GM19395 (cell line): ENCODE data around the gene C1QTNF4.
A peak's percentile ranks its signal among the peaks of the same experiment; 100 is the strongest.
"Not testable (repeated sequence)": the region's sequence is repeated elsewhere in the genome, so short reads cannot be mapped to it uniquely, and the experiment has no call there.

Experiments used
- ATAC-seq: cut with Tn5 transposase; IDR thresholded peaks from one replicate; pipeline ENCODE4 v1.9.1; 2021; ENCODE audit warnings: mild to moderate bottlenecking, moderate library complexity; ENCODE audit not compliant: unreplicated experiment

The C1QTNF4 gene

DNA sequence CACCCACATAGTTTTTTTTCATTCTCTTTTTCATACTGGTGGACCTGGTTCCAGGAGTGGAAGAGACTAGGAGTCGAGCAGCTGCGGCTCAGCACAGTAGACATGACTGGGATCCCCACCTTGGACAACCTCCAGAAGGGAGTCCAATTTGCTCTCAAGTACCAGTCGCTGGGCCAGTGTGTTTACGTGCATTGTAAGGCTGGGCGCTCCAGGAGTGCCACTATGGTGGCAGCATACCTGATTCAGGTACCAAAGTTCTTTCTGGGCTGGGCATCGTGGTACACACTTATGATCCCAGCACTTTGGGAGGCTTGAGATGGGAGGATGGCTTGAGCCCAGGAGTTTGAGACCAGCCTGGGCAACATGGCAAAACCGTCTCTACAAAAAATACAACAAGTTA, 24.6 kb downstream of the C1QTNF4 start:
- ATAC-seq: no peak

DNA sequence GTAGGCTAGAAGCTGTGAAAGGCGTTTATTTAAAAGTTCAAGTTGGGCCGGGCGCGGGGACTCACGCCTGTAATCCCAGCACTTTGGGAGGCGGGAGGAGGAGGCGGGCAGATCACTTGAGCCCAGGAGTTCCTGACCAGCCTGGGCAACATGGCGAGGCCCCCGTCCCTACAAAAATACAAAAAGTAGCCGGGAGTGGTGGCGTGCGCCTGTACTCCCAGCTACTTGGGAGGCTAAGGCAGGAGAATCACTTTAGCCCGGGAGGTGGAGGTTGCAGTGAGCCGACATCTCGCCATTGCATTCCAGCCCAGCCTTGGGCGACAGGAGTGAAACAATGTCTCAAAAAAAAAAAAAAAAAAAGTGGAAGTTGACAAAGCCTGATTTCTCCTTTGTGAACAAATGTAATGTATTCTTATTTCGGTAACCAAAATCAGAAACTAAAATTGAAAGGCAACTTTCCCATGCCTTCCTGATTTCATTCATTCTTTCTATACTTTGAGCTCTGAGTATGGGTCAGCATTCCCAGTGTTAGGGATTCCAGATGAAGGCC, 28.0 kb downstream of the C1QTNF4 start:
- peak; percentile 2 for ATAC-seq

GRCh38 chr11:47565340-47566148, 28.7 kb downstream of the C1QTNF4 start, which contains the start of gene PTPMT1:
Gene PTPMT1, plus strand, starts transcription at chr11:47565599. Its CDS starts 24 bp downstream, at chr11:47565623.
- peak; percentile 77 for ATAC-seq

DNA sequence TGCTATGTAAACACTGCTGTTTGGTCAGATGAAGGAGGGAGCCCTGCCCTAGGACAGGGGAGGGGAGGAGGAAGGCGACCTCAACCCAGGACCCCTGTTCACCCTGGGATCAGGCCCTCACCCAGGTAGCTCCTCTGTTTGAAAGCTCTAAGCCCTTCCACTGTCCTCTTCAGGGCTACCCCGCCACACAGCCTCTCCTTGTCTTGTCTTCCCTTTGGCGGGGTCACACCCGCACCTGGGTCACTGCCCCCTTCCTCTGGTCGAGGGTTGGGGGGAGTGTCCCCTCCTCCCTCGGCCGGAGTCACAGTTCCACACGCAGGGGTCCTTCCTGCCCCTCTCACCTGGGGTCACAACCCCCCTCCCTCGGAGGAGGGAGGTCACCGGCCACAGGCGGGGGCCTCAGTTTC, 29.3 kb downstream of the C1QTNF4 start:
- ATAC-seq: peak; percentile 19

DNA sequence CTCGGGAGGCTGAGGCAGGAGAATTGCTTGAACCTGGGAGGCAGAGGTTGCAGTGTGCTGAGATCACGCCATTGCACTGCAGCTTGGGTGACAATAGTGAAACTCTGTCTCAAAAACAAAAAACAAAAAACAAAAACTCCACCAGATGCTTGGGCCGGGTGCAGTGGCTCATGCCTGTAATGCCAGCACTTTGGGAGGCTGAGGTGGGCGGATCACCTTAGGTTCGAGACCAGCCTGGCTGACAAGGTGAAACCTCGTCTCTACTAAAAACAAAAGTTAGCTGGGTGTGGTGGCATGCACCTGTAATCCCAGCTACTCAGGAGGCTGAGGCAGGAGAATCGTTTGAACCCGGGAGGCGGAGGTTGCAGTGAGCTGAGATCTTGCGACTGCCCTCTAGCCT, 29.8 kb downstream of the C1QTNF4 start:
- ATAC-seq: not testable (repeated sequence)

GRCh38 chr11:47562393-47562792, 31.8 kb downstream of the C1QTNF4 start:
- not testable (repeated sequence) for ATAC-seq

GRCh38 chr11:47560426-47560825, 33.8 kb downstream of the C1QTNF4 start:
- ATAC-seq: no peak

- no peak for ATAC-seq
Observed at GRCh38 chr11:47558695-47559094, 35.5 kb downstream of the C1QTNF4 start.

DNA sequence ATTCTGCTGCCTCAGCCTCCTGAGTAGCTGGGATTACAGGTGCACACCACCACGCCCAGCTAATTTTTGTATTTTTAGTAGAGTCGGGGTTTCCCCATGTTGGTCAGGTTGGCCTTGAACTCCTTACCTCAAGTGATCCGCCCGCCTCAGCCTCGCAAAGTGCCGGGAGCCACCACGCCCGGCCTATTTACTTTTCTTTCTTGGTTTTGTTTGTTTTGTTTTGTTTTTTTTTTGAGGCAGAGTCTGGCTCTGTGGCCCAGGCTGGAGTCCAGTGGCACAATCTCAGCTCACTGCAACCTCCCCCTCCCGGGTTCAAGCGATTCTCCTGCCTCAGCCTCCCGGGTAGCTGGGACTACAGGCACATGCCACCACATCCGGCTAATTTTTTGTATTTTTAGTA, 37.2 kb downstream of the C1QTNF4 start:
- ATAC-seq: not testable (repeated sequence)

- ATAC-seq: peak; percentile 29
Observed at GRCh38 chr11:47553406-47553743, 40.8 kb downstream of the C1QTNF4 start.

GRCh38 chr11:47552566-47553405, 41.4 kb downstream of the C1QTNF4 start, which contains the start of gene CELF1:
Gene CELF1, minus strand, starts transcription at chr11:47553132. Its CDS starts 53,609 bp downstream, at chr11:47499523.
- peak; percentile 88 for ATAC-seq

DNA sequence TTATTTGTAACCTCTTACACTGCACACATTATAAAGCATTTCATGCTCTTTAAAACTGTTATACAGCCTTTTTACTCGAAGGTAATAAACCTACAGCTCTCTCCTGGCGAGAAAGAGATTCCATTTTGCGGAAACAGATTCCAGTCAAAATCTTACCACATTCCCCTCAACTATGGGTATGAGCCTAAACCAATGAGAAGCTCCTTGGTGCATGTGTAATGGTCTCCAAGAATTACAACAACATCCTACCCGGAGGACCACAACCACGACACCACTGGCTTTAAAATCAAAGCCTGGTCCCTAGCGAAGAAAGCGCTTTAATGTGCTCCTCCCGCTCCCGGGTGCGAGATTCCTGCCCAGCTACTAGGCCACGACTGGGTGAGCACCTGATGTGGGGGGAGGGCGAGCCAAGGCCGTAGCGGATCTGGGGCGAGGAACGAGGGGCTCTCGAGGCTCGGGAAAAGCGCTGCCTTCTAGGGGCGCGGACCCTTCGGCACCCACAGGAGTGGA, 42.1 kb downstream of the C1QTNF4 start:
- peak; percentile 6 for ATAC-seq

- no peak for ATAC-seq
Observed at GRCh38 chr11:47551086-47551485, 43.1 kb downstream of the C1QTNF4 start.

DNA sequence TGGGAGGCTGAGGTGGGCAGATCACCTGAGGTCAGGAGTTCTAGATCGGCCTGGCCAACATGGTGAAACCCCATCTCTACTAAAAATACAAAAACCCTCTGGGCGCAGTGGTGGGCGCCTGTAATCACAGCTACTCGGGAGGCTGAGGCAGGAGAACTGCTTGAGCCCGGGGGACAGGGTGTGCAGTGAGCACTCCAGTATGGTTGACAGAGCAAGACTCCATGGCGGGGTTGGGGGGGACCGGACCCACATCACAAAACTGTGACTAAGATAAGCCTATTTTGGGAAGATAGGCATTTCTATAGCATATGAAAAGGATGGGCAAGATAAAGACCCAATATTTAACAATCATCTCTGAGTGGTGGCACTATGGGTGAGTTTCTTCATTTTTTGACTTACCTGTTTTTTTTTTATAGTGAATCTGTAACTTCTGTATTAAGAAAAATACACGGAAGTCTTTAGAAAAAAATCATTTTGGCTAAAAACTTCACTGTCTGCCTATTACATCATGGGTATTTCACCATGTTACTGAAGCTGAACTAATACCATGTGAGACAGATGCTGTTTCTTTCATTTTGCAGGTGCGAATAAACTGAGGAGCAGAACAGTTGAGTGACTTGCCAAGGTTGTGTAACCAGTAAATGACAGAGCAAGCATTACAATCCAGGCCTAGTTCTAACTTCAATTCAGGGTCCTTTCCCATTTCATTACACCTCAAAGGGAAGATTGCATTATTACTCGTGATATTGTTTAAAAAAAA, 43.7 kb downstream of the C1QTNF4 start:
- ATAC-seq: no peak

- ATAC-seq: not testable (repeated sequence)
Observed at GRCh38 chr11:47546274-47546673, 47.9 kb downstream of the C1QTNF4 start.

- ATAC-seq: no peak
Observed at GRCh38 chr11:47545298-47545697, 48.9 kb downstream of the C1QTNF4 start.

DNA sequence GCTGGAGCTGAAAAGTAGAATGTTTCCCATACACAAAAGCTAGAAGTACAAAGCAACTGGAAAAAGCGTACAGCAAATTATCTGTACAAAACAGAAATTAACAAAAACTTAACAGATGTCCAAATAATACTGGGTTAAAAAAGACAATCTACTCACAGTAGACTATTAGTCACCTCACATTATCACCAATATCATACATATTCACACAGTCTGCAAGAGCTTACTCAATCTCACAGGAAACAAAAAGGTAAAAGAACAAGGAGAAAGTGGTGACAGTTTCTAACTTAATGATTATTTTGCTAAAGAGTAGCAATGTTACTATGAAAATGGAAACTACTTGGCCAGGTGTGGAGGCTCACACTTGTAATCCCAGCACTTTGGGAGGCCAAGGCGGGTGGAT, 53.1 kb downstream of the C1QTNF4 start:
- no peak for ATAC-seq

- no peak for ATAC-seq
Observed at GRCh38 chr11:47539681-47540039, 54.6 kb downstream of the C1QTNF4 start.
